GM21825 (cell line): ENCODE results near the gene PSEN1.

Experiments used
- ATAC-seq: cut with Tn5 transposase; IDR thresholded peaks from one replicate; pipeline ENCODE4 v1.9.1; 2021; ENCODE audit warnings: mild to moderate bottlenecking, moderate library complexity; ENCODE audit not compliant: unreplicated experiment

The PSEN1 gene

DNA sequence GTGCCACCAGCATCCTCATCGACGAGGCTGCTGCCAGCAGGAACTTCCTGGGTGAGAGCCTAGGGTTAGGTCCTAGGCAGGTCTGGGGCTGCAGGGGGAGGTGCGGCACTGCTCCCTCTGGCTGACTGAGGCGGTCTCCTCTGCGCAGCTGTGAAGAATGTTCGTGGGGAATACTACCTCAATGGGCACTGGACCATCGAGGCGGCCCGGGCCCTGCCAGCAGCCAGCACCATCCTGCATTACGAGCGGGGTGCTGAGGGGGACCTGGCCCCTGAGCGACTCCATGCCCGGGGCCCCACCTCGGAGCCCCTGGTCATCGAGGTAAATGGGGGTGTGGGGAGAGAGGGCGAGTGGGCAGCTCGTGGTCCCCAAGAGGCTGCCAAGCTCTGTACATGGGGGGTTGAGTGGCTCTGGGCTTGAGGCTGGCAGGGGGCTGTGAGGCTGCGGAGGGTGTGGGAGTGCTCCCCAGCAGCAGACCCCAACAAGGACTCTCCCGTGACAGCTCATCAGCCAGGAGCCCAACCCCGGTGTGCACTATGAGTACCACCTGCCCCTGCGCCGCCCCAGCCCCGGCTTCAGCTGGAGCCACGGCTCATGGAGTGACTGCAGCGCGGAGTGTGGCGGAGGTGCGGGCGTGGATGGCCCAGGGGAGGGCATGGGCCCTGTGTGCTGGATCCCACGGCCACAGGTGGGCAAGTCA, 115.4 kb downstream of the PSEN1 start:
- ATAC-seq: no peak

DNA sequence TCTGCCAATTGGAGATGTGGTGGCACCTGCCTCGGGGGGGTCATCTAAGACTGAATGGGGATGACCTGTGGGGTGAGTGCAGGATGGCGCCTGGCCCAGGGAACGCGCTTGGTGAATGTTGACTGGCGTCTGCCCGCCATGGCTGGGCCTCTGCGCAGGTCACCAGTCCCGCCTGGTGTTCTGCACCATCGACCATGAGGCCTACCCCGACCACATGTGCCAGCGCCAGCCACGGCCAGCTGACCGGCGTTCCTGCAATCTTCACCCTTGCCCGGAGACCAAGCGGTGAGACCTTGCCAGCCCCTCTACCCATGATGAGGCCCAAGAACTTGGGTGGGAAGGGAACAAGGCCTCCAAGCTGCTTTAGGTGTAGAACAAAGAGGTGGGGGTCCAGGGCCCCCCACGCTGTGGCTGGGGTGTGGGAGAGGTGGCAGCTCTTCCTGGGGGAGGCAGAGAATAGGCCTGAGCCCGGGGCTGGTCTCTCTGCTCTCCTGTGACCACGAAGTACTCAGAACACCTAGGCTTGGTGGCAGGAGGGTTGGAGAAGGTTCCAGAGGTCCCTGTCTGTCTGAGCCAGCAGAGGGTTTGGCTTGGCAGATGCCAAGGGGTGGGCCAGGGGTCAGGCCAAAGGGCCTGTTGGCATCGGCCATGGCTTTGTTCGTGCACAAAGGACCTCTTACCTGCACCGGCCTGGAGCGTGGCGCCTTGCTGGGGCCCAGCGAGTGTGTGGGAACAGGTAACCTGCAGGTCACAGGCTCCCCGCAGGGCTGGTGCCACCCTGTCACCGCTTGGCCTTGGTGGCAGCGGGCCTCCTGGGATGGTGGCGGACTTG, 116.4 kb downstream of the PSEN1 start:
- ATAC-seq: no peak

DNA sequence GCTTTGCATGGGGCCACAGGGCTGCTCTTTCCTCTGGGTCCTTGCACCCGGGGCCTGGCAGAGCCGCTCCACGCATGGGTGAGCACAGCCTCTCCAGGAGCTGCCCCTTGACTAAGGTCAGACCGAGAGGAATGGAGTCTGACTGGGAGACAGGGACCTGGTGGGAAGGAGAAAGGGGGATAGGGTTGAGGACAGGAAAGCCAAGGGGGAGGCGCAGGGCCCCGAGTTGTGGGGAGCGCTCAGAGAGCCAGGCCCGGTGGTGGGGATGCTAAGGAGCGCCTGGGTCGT, 117.0 kb downstream of the PSEN1 start:
- no peak for ATAC-seq

DNA sequence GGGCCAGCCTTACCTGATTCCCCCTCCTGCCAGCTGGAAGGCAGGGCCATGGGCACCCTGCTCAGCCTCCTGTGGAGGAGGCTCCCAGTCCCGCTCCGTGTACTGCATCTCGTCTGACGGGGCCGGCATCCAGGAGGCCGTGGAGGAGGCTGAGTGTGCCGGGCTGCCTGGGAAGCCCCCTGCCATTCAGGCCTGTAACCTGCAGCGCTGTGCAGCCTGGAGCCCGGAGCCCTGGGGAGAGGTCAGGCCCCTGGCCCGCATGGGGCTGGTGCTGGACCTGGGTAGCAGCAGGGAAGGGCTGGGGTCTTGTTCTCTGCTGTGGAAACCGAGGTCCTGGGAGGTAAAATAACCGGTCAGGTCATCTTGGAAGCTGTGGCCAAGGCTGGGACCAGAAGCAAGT, 117.4 kb downstream of the PSEN1 start:
- no peak for ATAC-seq

DNA sequence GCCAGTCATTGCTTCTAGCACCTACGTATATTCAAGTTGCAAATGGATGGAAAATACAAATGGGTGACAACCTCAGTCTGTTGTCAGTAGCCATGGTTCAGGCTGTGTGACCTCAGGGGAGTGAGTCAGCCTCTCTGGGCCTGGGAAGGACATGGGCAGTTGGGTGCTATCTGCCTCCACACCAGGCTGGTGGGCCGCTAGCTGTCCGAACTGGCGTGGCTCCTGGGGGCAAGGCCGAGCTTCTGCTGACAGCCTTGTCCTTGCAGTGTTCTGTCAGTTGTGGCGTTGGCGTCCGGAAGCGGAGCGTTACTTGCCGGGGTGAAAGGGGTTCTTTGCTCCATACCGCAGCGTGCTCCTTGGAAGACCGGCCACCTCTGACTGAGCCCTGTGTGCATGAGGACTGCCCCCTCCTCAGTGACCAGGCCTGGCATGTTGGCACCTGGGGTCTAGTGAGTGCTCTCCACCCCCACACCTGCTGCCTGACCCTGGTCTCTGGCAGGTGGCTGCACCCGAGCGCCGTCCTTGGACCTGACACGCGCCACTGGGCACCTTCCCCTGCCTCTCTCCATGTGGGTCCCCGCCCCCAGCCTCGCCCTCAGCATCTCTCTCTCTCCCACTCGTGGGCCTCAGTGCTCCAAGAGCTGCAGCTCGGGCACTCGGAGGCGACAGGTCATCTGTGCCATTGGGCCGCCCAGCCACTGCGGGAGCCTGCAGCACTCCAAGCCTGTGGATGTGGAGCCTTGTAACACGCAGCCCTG, 118.1 kb downstream of the PSEN1 start:
- no peak for ATAC-seq

DNA sequence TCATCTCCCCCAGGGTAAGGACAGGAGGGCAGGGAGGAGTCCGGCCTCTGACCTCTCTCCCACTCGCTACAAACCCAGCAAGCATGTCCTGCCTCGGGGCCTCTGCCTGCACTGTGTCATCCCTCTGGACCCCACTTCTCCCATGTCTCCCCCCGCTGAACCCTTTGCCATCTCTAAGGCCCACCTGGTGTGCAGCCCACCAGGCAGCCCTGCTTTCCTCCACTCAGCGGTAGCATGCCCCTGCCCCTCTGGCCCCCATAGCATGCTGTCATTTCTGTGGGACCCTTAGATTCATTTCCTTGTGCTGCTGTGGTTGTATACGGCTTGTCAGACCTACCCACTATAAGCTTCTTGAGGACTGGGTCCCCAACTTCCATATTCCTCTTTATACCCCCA, 118.7 kb downstream of the PSEN1 start:
- ATAC-seq: no peak

DNA sequence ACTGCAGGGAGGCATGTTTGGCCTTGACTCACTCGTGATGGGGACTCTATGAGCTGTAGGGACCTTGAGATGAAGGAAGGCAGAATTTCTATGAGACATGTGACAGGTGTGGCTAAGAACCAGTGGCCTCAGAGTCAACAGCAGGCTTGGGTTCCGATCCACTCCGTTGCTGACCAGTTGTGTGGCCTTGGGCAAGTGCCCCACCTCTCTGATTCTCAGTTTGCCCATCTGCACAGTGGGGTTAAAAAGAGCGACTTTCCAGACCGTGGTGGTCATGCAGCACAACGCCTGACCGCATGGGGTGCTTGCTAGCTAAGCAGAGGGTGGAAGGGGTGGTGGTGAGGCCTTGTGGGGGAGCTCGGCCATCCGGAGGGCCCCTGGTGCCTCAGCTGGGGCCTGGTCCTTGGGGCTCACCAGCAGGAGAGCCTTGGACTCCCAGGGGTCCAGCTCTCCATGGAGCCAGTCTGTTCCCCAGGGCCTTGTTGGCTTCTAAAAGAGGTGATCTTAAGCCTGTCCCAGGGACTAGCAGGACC, 119.5 kb downstream of the PSEN1 start:
- no peak for ATAC-seq

DNA sequence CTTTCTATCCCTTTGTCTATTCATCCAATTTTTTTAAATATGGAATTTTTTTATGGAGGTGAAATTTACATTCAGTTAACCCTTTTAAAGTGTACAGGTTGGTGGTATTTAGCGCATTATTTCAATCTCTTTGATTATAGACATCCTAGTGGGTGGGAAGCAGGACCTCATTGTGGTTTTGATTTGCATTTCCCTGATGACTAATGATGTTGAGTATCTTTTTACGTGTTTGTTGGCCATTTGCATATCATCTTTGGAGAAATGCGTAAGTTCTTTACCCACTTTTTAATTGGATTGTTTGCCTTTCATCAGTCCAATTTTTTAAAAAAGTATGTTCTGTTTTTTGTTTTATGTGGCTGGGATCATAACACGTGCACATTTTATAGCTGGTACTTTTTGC, 121.8 kb downstream of the PSEN1 start:
- ATAC-seq: no peak

DNA sequence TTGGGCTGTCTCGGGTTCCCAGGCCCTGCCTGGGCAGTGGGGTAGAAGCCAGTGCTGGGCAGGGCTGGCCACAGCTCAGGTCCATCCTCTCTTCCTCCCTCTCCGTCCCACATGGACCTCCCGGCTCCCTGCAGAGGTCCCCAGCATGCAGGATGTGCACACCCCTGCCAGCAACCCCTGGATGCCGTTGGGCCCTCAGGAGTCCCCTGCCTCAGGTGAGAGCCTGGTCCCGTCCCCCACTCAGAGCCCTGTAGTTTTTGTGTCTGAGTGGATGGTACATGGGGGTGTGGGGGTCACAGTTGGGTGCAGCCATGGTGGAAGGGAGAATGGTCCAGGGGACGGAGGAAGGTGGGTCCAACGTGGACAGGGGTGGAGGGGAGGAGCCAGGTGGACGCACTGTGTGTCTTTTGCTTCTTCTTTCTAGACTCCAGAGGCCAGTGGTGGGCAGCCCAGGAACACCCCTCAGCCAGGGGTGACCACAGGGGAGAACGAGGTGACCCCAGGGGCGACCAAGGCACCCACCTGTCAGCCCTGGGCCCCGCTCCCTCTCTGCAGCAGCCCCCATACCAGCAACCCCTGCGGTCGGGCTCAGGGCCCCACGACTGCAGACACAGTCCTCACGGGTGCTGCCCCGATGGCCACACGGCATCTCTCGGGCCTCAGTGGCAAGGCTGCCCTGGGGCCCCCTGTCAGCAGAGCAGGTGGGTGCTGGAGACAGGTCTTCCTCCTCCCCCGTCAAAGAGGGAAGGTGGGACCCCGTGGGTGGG, 122.7 kb downstream of the PSEN1 start:
- no peak for ATAC-seq

DNA sequence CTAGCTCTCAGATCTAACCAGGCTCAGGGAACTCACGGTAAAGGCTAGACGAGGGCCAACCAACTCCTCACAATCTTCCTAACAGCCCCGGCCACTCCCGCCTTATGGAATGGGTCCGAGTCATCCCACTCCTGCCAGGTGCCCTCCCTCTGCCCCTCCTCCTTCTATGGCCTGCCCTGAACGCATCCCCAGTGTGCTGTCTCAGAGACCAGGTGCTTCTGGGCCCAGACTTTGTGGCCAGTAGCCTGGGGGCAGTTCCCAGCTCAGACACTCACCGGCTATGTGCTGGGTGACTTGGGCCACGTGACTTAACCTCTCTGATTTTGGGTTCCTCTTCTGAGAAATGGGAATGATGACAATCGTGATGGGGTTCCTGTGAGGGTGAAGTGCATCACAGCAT, 123.5 kb downstream of the PSEN1 start:
- ATAC-seq: no peak

DNA sequence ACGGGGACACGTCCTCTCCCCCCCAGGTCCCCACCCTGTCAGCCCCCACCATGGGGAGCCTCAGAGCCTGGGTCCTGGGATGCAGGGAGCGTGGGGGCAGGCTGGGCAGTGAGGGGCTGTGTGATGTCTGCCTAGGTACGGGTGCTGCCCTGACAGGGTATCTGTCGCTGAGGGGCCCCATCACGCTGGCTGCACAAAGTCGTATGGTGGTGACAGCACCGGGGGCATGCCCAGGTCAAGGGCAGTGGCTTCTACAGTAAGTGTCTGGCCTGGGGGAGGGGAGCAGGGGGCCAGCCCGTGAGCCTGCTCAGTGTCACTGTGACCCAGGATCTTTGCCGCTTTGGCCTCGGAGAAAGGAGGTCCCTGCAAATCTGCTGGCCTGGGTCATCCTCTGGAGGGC, 124.3 kb downstream of the PSEN1 start:
- no peak for ATAC-seq

DNA sequence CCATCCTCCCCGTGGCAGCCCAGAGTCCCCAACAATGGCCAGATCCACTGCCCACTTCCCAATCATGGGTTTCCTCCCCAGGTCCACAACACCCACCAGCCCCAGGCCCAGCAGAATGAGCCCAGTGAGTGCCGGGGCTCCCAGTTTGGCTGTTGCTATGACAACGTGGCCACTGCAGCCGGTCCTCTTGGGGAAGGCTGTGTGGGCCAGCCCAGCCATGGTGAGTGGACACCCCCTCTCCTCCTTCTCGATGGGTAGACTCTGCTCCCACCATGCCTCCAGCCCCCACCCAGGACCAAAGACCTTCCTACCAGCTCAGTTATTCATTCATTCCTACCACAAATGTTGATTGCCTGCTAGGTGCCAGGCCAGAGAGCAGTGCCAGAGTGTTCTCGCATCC, 124.8 kb downstream of the PSEN1 start:
- ATAC-seq: no peak

DNA sequence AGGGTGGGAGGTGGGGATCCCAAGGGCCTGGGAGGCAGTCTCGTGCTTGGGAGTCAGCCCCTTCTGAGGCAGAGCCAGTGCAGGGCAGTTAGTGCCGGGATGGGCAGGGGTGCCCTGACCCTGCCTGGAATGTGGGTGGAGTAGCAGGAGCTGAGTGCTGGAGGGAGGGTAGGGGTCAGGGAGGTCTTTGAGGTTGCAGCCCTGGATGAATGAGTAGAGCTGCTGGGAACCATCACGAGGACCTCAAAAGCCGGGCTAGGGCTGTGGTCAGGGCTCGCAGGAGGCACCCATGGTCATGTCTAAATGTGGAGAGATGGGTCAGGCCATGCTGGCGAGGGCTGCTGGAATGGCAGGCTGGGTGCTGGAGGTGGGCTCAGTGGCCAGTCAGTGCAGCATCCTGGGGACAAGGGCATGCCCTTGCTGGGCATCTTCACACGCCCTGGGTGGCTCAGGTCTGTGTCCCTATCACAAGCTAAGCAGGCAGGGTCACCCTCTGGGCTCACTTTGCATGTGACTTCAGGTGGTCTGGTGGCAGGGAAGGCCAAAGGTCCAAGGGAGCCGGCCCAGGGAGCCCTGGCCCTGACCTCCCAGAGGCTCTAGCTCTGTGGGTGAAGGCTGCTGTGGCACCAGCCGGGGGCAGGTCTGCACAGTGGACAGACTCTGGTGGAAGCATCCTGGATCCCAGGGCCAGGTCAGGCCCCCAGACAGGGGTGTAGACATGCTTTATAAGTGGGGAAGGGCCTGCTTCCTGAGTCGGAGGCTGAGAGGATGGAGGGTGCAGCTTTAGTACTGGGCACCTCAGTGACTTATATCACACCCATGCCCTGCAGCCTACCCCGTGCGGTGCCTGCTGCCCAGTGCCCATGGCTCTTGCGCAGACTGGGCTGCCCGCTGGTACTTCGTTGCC, 125.5 kb downstream of the PSEN1 start:
- no peak for ATAC-seq

DNA sequence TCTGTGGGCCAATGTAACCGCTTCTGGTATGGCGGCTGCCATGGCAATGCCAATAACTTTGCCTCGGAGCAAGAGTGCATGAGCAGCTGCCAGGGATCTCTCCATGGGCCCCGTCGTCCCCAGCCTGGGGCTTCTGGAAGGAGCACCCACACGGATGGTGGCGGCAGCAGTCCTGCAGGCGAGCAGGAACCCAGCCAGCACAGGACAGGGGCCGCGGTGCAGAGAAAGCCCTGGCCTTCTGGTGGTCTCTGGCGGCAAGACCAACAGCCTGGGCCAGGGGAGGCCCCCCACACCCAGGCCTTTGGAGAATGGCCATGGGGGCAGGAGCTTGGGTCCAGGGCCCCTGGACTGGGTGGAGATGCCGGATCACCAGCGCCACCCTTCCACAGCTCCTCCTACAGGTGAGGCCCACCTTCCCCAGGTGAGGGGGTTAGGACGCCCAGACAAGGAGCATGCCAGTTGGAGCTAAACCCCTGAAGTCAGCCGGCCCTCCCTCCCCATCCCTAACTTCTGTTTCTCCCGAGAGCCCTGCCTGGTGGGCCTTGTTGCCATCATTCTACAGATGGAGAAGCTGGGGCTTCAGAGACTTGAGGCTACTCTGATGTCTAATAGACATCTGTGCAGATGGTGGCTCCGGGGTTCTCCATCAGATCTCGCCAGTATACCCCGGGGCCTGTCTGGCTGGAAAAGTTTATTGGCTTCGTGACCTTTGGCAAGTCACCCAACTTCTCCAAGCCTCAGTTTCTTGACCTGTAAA, 126.3 kb downstream of the PSEN1 start:
- no peak for ATAC-seq

DNA sequence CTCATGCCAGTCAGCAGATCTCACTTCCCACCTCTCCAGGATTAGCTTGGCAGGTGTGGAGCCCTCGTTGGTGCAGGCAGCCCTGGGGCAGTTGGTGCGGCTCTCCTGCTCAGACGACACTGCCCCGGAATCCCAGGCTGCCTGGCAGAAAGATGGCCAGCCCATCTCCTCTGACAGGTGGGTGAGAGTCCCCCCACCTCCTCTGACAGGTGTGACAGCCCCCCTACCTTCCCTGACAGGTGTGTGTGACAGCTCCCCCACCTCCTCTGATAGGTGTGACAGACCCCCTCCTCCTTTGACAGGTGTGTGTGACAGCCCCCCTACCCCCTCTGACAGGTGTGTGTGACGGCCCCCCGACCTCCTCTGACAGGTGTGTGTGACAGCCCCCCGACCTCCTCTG, 127.3 kb downstream of the PSEN1 start:
- ATAC-seq: no peak

DNA sequence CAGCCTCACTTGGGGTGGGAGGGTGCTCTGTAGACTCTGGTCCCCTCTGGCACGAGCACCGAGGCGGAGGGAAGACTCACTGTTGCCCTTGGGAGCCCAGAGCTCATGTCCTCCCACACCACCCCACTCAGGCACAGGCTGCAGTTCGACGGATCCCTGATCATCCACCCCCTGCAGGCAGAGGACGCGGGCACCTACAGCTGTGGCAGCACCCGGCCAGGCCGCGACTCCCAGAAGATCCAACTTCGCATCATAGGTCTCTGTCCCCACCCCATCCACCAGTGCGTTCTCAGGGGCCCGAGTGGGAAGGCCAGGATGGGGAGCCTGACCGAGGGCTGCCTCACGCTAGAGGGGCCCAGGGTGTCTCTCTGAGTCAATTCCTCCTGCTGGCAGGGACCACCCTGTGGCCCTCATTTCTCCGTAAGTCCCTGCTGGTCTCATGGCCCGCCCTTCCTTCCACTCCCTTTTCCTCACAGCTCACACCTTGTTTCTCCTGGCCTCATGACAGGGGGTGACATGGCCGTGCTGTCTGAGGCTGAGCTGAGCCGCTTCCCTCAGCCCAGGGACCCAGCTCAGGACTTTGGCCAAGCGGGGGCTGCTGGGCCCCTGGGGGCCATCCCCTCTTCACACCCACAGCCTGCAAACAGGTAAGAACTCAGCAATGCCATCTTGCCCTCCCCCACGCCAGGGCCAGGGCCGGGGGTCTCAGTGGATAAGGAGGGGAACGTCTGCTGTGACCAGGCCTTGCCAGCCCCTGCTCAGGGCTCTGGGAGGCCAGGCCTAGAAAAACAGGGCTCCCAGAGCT, 128.0 kb downstream of the PSEN1 start:
- no peak for ATAC-seq

DNA sequence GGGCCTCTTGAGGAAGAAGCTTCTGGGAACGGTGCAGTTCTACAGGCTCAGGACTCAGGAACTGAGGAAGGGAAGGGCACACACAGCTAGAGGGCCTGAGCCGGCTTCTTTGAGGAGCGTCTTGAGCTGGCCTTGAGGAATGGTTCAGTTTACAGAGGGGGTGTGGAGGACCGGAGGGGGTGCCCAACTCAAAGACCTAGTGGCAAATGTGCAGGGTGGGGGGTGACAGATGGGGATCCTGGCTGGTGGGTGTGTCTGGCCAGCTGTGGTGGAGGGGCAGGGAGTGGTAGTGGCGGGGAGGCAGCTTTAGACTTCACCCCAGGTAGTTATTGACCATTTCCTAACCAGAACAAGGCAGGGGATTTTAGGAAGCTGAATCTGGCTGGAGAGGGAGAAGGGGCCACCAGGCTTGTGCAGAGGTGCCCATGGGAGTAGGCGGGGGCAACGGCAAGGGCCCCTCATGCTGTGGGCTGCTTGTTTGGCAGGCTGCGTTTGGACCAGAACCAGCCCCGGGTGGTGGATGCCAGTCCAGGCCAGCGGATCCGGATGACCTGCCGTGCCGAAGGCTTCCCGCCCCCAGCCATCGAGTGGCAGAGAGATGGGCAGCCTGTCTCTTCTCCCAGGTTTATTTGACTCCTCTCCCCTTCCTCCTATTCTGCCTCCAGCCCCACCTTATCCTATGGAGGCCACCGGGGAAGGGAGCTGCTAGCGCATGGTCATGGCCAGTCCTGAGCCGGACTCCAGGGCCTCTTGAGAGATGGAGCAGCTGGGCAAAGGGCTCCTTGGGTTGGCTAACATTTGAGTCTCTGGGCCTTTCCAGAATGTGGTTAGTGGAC, 128.8 kb downstream of the PSEN1 start:
- no peak for ATAC-seq

DNA sequence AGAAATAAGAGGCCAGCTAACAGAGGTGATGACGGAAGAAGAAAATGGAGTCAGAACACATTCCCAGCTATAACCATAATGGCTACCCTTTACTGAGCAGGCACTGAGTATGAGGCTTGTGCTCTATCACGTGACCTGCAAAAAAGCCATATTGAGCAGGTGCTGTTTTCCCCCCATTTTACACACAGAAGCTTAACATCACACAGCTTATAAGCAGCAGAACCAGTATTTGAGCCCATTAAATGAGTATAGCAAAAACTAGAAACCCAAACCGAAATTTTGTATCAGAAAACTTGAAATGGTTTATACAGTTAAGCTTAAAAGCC, 129.4 kb downstream of the PSEN1 start:
- no peak for ATAC-seq
